Gastrocnemius medialis (tissue), 4 donors: Measurements from ENCODE around the gene SELENOS. TPM values are rescaled to one million over a fixed set of nuclear protein-coding genes. Genes with fewer than 3 reads are reported as not detected.
A peak's percentile ranks its signal among the peaks of the same experiment; 100 is the strongest.

ENCODE experiments used
- ATAC-seq, 2 donors: fragments of 150-250 bp; one replicate each; pipeline ENCODE4 v1.9.1; 2016
- DNase-seq, 2 donors: peaks; one replicate each; pipeline ENCODE4 v3.0.0-alpha.2; 2019
- H3K27ac ChIP-seq, 4 donors: fragments of 200-600 bp; sonication (generic); 1 replicate in 1 of 4; 2 replicates in 3 of 4; pipeline ENCODE4 v1.5.1; 2016 to 2018; ENCODE audit warnings: mild to moderate bottlenecking in 2 of 4, moderate library complexity in 1 of 4
- H3K27me3 ChIP-seq, 3 donors: fragments of 200-600 bp; sonication (generic) in 2 of 3; 1 replicate in 1 of 3; 2 replicates in 2 of 3; pipeline versions ENCODE4 v1.5.1 to v1.6.0; 2016 to 2019; ENCODE audit warnings: mild to moderate bottlenecking in 1 of 3, moderate library complexity in 1 of 3
- H3K36me3 ChIP-seq, 2 donors: fragments of 200-600 bp; sonication (generic) in 1 of 2; one replicate each; pipeline ENCODE4 v1.5.1; 2017 to 2018
- H3K4me1 ChIP-seq, 2 donors: fragments of 200-600 bp; sonication (generic) in 1 of 2; one replicate each; pipeline ENCODE4 v1.5.1; 2016 to 2017; ENCODE audit warnings: mild to moderate bottlenecking in 2 of 2
- H3K4me3 ChIP-seq, 4 donors: fragments of 200-600 bp; sonication (generic) in 3 of 4; 1 replicate in 1 of 4; 2 replicates in 3 of 4; pipeline ENCODE4 v1.5.1; 2016 to 2019; ENCODE audit warnings: mild to moderate bottlenecking in 2 of 4
- H3K9me3 ChIP-seq, 3 donors: fragments of 200-600 bp; sonication (generic) in 2 of 3; 1 replicate in 1 of 3; 2 replicates in 2 of 3; pipeline ENCODE4 v1.5.1; 2016 to 2019
- CTCF ChIP-seq, 5 experiments: fragments of 450-650 bp in 3 of 5; fragments of 200-600 bp in 2 of 5; sonication (generic) in 2 of 5; IDR thresholded peaks in 4 of 5; conservative IDR thresholded peaks in 1 of 5; 1 replicate in 4 of 5; 2 replicates in 1 of 5; pipeline ENCODE4 v1.5.1; 2016 to 2019; ENCODE audit warnings: antibody characterized with exemption in 5 of 5, mild to moderate bottlenecking in 3 of 5, moderate library complexity in 3 of 5
- POLR2A ChIP-seq, 2 donors: fragments of 450-650 bp; IDR thresholded peaks; one replicate each; pipeline ENCODE4 v1.6.1; 2017; ENCODE audit warnings: antibody characterized with exemption in 2 of 2, mild to moderate bottlenecking in 2 of 2, moderate library complexity in 2 of 2
- in situ Hi-C, 4 donors: fragments of 200-750 bp; cut with MboI; loops; one replicate each; pipeline versions ENCODE4 v1.15.0 to v1.8.0; 2017; ENCODE audit warnings: low sequenced_read_pairs in 4 of 4
- intact Hi-C: fragments of 100-400 bp; cut with DNase I; formaldehyde crosslinking; loops from one replicate; pipeline ENCODE4 v1.15.1; 2023; ENCODE audit warnings: low total_unique reads
- total RNA-seq, 4 donors: library from RNA; depleted of rRNA; stranded (reverse); fragments of >200 nt; gene quantifications; one replicate each; pipeline versions ENCODE4 v1.1.0 to v1.2.3, GENCODE V29; 2016

SELENOS gene
- total RNA-seq, 4 donors from 2014 or later: 74.9 to 106 (median 89.1) TPM

DNA sequence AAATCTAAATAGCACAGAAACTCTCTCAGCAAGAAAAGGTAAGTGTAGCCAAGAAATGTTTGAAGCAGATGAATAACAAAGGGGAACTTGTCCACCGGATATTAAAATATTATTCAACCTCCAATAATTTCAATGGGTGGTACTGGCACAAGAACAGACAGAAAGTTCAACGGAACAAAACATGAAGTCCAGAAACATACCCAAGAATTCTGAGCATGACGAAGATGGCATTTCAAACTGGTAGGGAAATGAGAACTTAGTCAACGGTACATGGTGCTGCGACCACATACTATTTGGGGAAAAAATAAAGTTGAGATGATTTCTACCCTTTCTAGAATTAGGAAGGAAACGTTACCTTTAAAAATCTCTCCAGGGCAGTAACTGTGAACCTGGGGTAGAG is 30.9 kb downstream of the SELENOS start:
- in situ Hi-C loops: loop anchor here in 1 of 4 donors (10.0 kb wide), 1 partner anchor 72 kb away; no protein-coding TSS in a partner anchor
- H3K4me1 ChIP-seq: peaks cover 45 to 79% of the 10 kb centered on the region in 2 donors
- intact Hi-C loops: no loop called here
- H3K9me3 ChIP-seq: no peaks in the 10 kb centered on the region
- ATAC-seq: no peak
- peak overlapping the region in 1 of 4 donors; percentile 7 for H3K27ac ChIP-seq
- H3K4me3 ChIP-seq: no peak overlapping the region
- DNase-seq: no peak
- H3K36me3 ChIP-seq: no peaks in the 10 kb centered on the region
- H3K27me3 ChIP-seq: no peaks in the 10 kb centered on the region
- TF ChIP-seq POLR2A (IDR thresholded peaks at IDR 0.05) (no peak), CTCF (IDR thresholded peaks at IDR 0.05 in 4 of 5, conservative IDR thresholded peaks at IDR 0.05 in 1 of 5) (no peak)

GRCh38 chr15:101244889-101245668 is 32.2 kb downstream of the SELENOS start:
- in situ Hi-C loops: loop anchor here in 1 of 4 donors (10.0 kb wide), 1 partner anchor 70 kb away; no protein-coding TSS in a partner anchor
- H3K4me3 ChIP-seq: no peak overlapping the region
- H3K27me3 ChIP-seq: no peaks in the 10 kb centered on the region
- no peak for TF ChIP-seq POLR2A (IDR thresholded peaks at IDR 0.05)
- no peak for TF ChIP-seq CTCF (IDR thresholded peaks at IDR 0.05 in 4 of 5, conservative IDR thresholded peaks at IDR 0.05 in 1 of 5)
- H3K36me3 ChIP-seq: no peaks in the 10 kb centered on the region
- peaks cover 48 to 84% of the 10 kb centered on the region in 2 donors for H3K4me1 ChIP-seq
- DNase-seq (no peak), ATAC-seq (no peak)
- H3K27ac ChIP-seq: no peak overlapping the region
- no peaks in the 10 kb centered on the region for H3K9me3 ChIP-seq
- intact Hi-C loops: no loop called here

GRCh38 chr15:101244036-101244781 is 33.1 kb downstream of the SELENOS start:
- no peak overlapping the region for H3K4me3 ChIP-seq
- intact Hi-C loops: no loop called here
- TF ChIP-seq POLR2A (IDR thresholded peaks at IDR 0.05) (no peak), CTCF (IDR thresholded peaks at IDR 0.05 in 4 of 5, conservative IDR thresholded peaks at IDR 0.05 in 1 of 5) (no peak)
- no peaks in the 10 kb centered on the region for H3K9me3 ChIP-seq
- H3K27me3 ChIP-seq: no peaks in the 10 kb centered on the region
- no peak overlapping the region for H3K27ac ChIP-seq
- ATAC-seq: no peak
- in situ Hi-C loops: loop anchor here in 1 of 4 donors (10.0 kb wide), 1 partner anchor 69 kb away; no protein-coding TSS in a partner anchor
- H3K4me1 ChIP-seq: peaks cover 45 to 87% of the 10 kb centered on the region in 2 donors
- no peak for DNase-seq
- H3K36me3 ChIP-seq: no peaks in the 10 kb centered on the region

DNA sequence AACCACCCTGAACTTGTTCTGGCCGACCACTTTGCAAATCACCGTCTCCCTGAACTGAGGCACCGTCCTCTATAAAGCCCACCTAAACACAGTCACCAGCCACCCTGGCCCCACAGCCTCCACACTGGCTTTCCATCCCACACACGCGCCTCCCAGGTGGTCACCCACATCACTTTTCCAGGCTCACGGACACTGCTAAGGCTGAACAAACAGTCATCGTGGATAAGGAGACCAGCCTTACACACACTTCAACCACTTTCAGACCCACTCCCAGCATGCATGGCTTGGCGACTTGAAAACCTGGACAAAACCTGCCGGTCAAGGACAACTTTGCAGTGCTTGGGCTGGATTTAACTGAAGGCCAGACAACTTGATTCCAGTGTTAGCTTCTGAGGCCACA is 33.9 kb downstream of the SELENOS start:
- in situ Hi-C loops: loop anchor here in 1 of 4 donors (10.0 kb wide), 1 partner anchor 69 kb away; no protein-coding TSS in a partner anchor
- DNase-seq (no peak), ATAC-seq (no peak)
- H3K9me3 ChIP-seq: no peaks in the 10 kb centered on the region
- intact Hi-C loops: no loop called here
- no peaks in the 10 kb centered on the region for H3K36me3 ChIP-seq
- TF ChIP-seq POLR2A (IDR thresholded peaks at IDR 0.05): no peak
- TF ChIP-seq CTCF (IDR thresholded peaks at IDR 0.05 in 4 of 5, conservative IDR thresholded peaks at IDR 0.05 in 1 of 5): no peak
- H3K27ac ChIP-seq: peak overlapping the region in 1 of 4 donors; percentile 37
- H3K27me3 ChIP-seq: no peaks in the 10 kb centered on the region
- peaks cover 45 to 90% of the 10 kb centered on the region in 2 donors for H3K4me1 ChIP-seq
- no peak overlapping the region for H3K4me3 ChIP-seq
